Stimulated activated CD8-positive, alpha-beta memory T cell treated with anti-CD3 and anti-CD28 coated beads, Interleukin-4, amount 100 ng/mL, for 4 hours (primary cell): ENCODE results near the gene FUT7.

Experiments used
- DNase-seq, 2 donors: peaks; one replicate each; pipeline ENCODE4 v3.0.0-alpha.2; 2020; ENCODE audit warnings: low read depth in 2 of 2, low spot score in 1 of 2

FUT7 gene

GRCh38 chr9:136985027-136985602 lies 46.8 kb downstream of the FUT7 start:
- DNase-seq, result no peak

- no peak for DNase-seq
Measured at GRCh38 chr9:136984464-136985026, 47.3 kb downstream of the FUT7 start.

GRCh38 chr9:136983656-136984314 lies 48.1 kb downstream of the FUT7 start:
- DNase-seq, result no peak

- no peak for DNase-seq
Measured at GRCh38 chr9:136983167-136983566, 48.7 kb downstream of the FUT7 start.

GRCh38 chr9:136982232-136983051 lies 49.4 kb downstream of the FUT7 start, which contains the start of gene LCNL1:
Gene LCNL1, plus strand, starts transcription at chr9:136982993. Its CDS starts 594 bp downstream, at chr9:136983587.
- DNase-seq, result no peak

- no peak for DNase-seq
Measured at GRCh38 chr9:136981588-136982231, 50.2 kb downstream of the FUT7 start.

- no peak for DNase-seq
Measured at GRCh38 chr9:136980669-136981478, 51.0 kb downstream of the FUT7 start.
